Tibial nerve (tissue), 4 donors: ENCODE data around the gene GXYLT2. TPM values are rescaled to one million over a fixed set of nuclear protein-coding genes. Genes with fewer than 3 reads are reported as not detected.
A peak's percentile ranks its signal among the peaks of the same experiment; 100 is the strongest.

Experiments used
- DNase-seq, 2 donors: peaks; one replicate each; pipeline ENCODE4 v3.0.0-alpha.2; 2019; ENCODE audit warnings: low spot score in 2 of 2
- H3K27ac ChIP-seq, 4 donors: fragments of 200-600 bp; sonication (generic) in 3 of 4; one replicate each; pipeline ENCODE4 v1.5.1; 2017 to 2019; ENCODE audit warnings: mild to moderate bottlenecking in 1 of 4
- H3K27me3 ChIP-seq, 2 donors: fragments of 200-600 bp; sonication (generic) in 1 of 2; one replicate each; pipeline versions ENCODE4 v1.5.1 to v1.6.0; 2017 to 2019
- H3K36me3 ChIP-seq, 3 donors: fragments of 200-600 bp; sonication (generic); one replicate each; pipeline ENCODE4 v1.5.1; 2018 to 2019
- H3K4me1 ChIP-seq, 4 donors: fragments of 200-600 bp; sonication (generic) in 3 of 4; one replicate each; pipeline ENCODE4 v1.5.1; 2017 to 2019
- H3K4me3 ChIP-seq, 4 donors: fragments of 200-600 bp; sonication (generic) in 3 of 4; one replicate each; pipeline ENCODE4 v1.5.1; 2017 to 2019; ENCODE audit warnings: mild to moderate bottlenecking in 1 of 4, moderate library complexity in 1 of 4
- H3K9me3 ChIP-seq, 4 donors: fragments of 200-600 bp; sonication (generic) in 3 of 4; one replicate each; pipeline ENCODE4 v1.5.1; 2017 to 2019
- CTCF ChIP-seq, 5 experiments: fragments of 200-600 bp in 3 of 5; fragments of 450-650 bp in 2 of 5; sonication (generic) in 3 of 5; IDR thresholded peaks; one replicate each; pipeline ENCODE4 v1.5.1; 2016 to 2019; ENCODE audit warnings: antibody characterized with exemption in 5 of 5, mild to moderate bottlenecking in 3 of 5, moderate library complexity in 2 of 5
- EP300 ChIP-seq, 2 donors: sonication (generic); formaldehyde crosslinking; IDR thresholded peaks; one replicate each; pipeline ENCODE4 v1.6.1; 2017; ENCODE audit warnings: antibody characterized with exemption in 2 of 2, mild to moderate bottlenecking in 1 of 2
- POLR2A ChIP-seq, 2 donors: fragments of 450-650 bp; IDR thresholded peaks; one replicate each; pipeline ENCODE4 v1.6.1; 2017; ENCODE audit warnings: antibody characterized with exemption in 2 of 2, mild to moderate bottlenecking in 2 of 2, moderate library complexity in 2 of 2
- WGBS, 2 donors: methylation state at CpG; one replicate each; pipeline ENCODE4 v1.1.5; 2018; 5-methylcytosine and 5-hydroxymethylcytosine counted together
- total RNA-seq, 4 donors: library from RNA; depleted of rRNA; stranded (reverse); fragments of >200 nt; gene quantifications; one replicate each; pipeline ENCODE4 v1.1.0, GENCODE V29; 2016

GXYLT2 gene
- total RNA-seq, 4 donors from 2014 or later, result 16.7 to 33.6 (median 22.0) TPM

GRCh38 chr3:72862314-72863090 lies 25.3 kb upstream of the GXYLT2 start:
- TF ChIP-seq EP300 (IDR thresholded peaks at IDR 0.05) (no peak), POLR2A (IDR thresholded peaks at IDR 0.05) (no peak), CTCF (IDR thresholded peaks at IDR 0.05) (no peak)
- Histone ChIP-seq H3K27ac (no peak overlapping the region), H3K4me1 (no peaks in the 10 kb centered on the region), H3K9me3 (no peaks in the 10 kb centered on the region), H3K27me3 (no peaks in the 10 kb centered on the region), H3K4me3 (no peak overlapping the region), H3K36me3 (no peaks in the 10 kb centered on the region)
- WGBS, 2 donors, result 64 to 65% methylated on average over 7 of the region's 7 CpGs
- DNase-seq, result no peak

- TF ChIP-seq POLR2A (IDR thresholded peaks at IDR 0.05) (no peak), EP300 (IDR thresholded peaks at IDR 0.05) (peak in 1 of 2 donors; percentile 13)
- WGBS, 2 donors, result 61 to 69% methylated on average over 5 of the region's 5 CpGs
- Histone ChIP-seq H3K9me3 (no peaks in the 10 kb centered on the region), H3K27me3 (no peaks in the 10 kb centered on the region), H3K36me3 (no peaks in the 10 kb centered on the region), H3K27ac (peak overlapping the region in 1 of 4 donors; percentile 36), H3K4me1 (no peaks in the 10 kb centered on the region), H3K4me3 (no peak overlapping the region)
- DNase-seq, result no peak
Observed at GRCh38 chr3:72872183-72872582, 15.7 kb upstream of the GXYLT2 start.

GRCh38 chr3:72887343-72887704 lies 522 bp upstream of the GXYLT2 start:
- Histone ChIP-seq H3K9me3 (peaks cover 0 to 7% (median 0%) of the 10 kb centered on the region in 4 donors), H3K36me3 (no peaks in the 10 kb centered on the region), H3K27ac (peak overlapping the region; percentile 39 to 87 (median 64)), H3K4me1 (peaks cover 0 to 51% (median 14%) of the 10 kb centered on the region in 4 donors), H3K27me3 (no peaks in the 10 kb centered on the region), H3K4me3 (peak overlapping the region; percentile 33 to 62 (median 48))
- WGBS, 2 donors, result 0 to 2% methylated on average over 7 of the region's 7 CpGs
- DNase-seq, result no peak
- TF ChIP-seq POLR2A (IDR thresholded peaks at IDR 0.05), result no peak
- no peak for TF ChIP-seq CTCF (IDR thresholded peaks at IDR 0.05)
- TF ChIP-seq EP300 (IDR thresholded peaks at IDR 0.05), result no peak

- 9% methylated on average over 21 of the region's 21 CpGs for WGBS, 2 donors
- peak overlapping the region; percentile 58 to 87 (median 76) for H3K27ac ChIP-seq
Observed at GRCh38 chr3:72888546-72889309, 882 bp downstream of the GXYLT2 start.

More at GRCh38 chr3:72888546-72889309, 882 bp downstream of the GXYLT2 start:
- TF ChIP-seq CTCF (IDR thresholded peaks at IDR 0.05) (no peak), POLR2A (IDR thresholded peaks at IDR 0.05) (no peak), EP300 (IDR thresholded peaks at IDR 0.05) (no peak)
- Histone ChIP-seq H3K9me3 (no peaks in the 10 kb centered on the region), H3K4me3 (peak overlapping the region; percentile 33 to 62 (median 40)), H3K4me1 (peaks cover 0 to 62% (median 25%) of the 10 kb centered on the region in 4 donors), H3K27me3 (no peaks in the 10 kb centered on the region), H3K36me3 (no peaks in the 10 kb centered on the region)
- DNase-seq, result no peak
